GM21576 (cell line): ENCODE measurements around the gene UPK3A.
"Not testable (repeated sequence)": the region's sequence is repeated elsewhere in the genome, so short reads cannot be mapped to it uniquely, and the experiment has no call there.

Experiments used
- ATAC-seq: cut with Tn5 transposase; IDR thresholded peaks from one replicate; pipeline ENCODE4 v1.9.1; 2021; ENCODE audit warnings: mild to moderate bottlenecking, moderate library complexity; ENCODE audit not compliant: unreplicated experiment

UPK3A gene

GRCh38 chr22:45254789-45255278 lies 29.9 kb upstream of the UPK3A start:
- no peak for ATAC-seq

- not testable (repeated sequence) for ATAC-seq
Observed at GRCh38 chr22:45257941-45258340, 26.8 kb upstream of the UPK3A start.

GRCh38 chr22:45259754-45260394 lies 24.9 kb upstream of the UPK3A start:
- no peak for ATAC-seq

- ATAC-seq, result not testable (repeated sequence)
Observed at GRCh38 chr22:45260395-45260759, 24.4 kb upstream of the UPK3A start.

- no peak for ATAC-seq
Observed at GRCh38 chr22:45261407-45262088, 23.2 kb upstream of the UPK3A start.

GRCh38 chr22:45262195-45262930 lies 22.4 kb upstream of the UPK3A start:
- ATAC-seq, result no peak

GRCh38 chr22:45262931-45263462 lies 21.8 kb upstream of the UPK3A start:
- peak; percentile 44 for ATAC-seq

- ATAC-seq, result peak; percentile 62
Observed at GRCh38 chr22:45263463-45264269, 21.1 kb upstream of the UPK3A start.

- no peak for ATAC-seq
Observed at GRCh38 chr22:45265535-45265934, 19.2 kb upstream of the UPK3A start.

- ATAC-seq, result no peak
Observed at GRCh38 chr22:45268167-45268957, 16.4 kb upstream of the UPK3A start.

GRCh38 chr22:45268958-45269844 lies 15.5 kb upstream of the UPK3A start:
- peak; percentile 49 for ATAC-seq

GRCh38 chr22:45270095-45271020 lies 14.4 kb upstream of the UPK3A start:
- no peak for ATAC-seq

GRCh38 chr22:45271667-45272201 lies 13.0 kb upstream of the UPK3A start:
- ATAC-seq, result no peak

- ATAC-seq, result no peak
Observed at GRCh38 chr22:45272498-45272897, 12.3 kb upstream of the UPK3A start.

- no peak for ATAC-seq
Observed at GRCh38 chr22:45273452-45274075, 11.2 kb upstream of the UPK3A start.

GRCh38 chr22:45276507-45277105 lies 8.1 kb upstream of the UPK3A start:
- ATAC-seq, result no peak

- not testable (repeated sequence) for ATAC-seq
Observed at GRCh38 chr22:45277720-45278119, 7.0 kb upstream of the UPK3A start.
